ENCODE measurements around the gene ETV6.

GRCh38 chr12:11893998-11894397, 244.5 kb downstream of the ETV6 start:
- TF ChIP-seq, protein P1, sequence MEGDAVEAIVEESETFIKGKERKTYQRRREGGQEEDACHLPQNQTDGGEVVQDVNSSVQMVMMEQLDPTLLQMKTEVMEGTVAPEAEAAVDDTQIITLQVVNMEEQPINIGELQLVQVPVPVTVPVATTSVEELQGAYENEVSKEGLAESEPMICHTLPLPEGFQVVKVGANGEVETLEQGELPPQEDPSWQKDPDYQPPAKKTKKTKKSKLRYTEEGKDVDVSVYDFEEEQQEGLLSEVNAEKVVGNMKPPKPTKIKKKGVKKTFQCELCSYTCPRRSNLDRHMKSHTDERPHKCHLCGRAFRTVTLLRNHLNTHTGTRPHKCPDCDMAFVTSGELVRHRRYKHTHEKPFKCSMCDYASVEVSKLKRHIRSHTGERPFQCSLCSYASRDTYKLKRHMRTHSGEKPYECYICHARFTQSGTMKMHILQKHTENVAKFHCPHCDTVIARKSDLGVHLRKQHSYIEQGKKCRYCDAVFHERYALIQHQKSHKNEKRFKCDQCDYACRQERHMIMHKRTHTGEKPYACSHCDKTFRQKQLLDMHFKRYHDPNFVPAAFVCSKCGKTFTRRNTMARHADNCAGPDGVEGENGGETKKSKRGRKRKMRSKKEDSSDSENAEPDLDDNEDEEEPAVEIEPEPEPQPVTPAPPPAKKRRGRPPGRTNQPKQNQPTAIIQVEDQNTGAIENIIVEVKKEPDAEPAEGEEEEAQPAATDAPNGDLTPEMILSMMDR (conservative IDR thresholded peaks at IDR 0.05 in 1 of 2, IDR thresholded peaks at IDR 0.05 in 1 of 2; ENCODE audit: extremely low read depth in 1 of 2, insufficient read depth in 1 of 2, low read depth in 1 of 2, low read length in 2 of 2): no peak
- TF ChIP-seq EZH2 (IDR thresholded peaks at IDR 0.05; ENCODE audit: borderline replicate concordance, low read length): no peak

All from mammary epithelial cell (primary cell).